H9 (cell line): ENCODE measurements around the gene RABIF. TPM values are rescaled to one million over a fixed set of nuclear protein-coding genes. Genes with fewer than 3 reads are reported as not detected.

Source experiments
- DNase-seq: peaks from one replicate; pipeline ENCODE4 v3.0.0-alpha.2; 2017
- H2AFZ ChIP-seq: one replicate; pipeline ENCODE4 v1.6.1; 2013; ENCODE audit warnings: mild to moderate bottlenecking, low read length, control low read depth, moderate library complexity
- H2AK5ac ChIP-seq: 2 replicates; pipeline ENCODE4 v1.6.1; 2013; ENCODE audit warnings: low read length, control low read depth, mixed read lengths; ENCODE audit not compliant: insufficient read length
- H2BK120ac ChIP-seq: one replicate; pipeline ENCODE4 v1.6.1; 2013; ENCODE audit warnings: low read depth, mild to moderate bottlenecking, low read length, control low read depth, inconsistent platforms; ENCODE audit not compliant: poor library complexity, severe bottlenecking
- H2BK12ac ChIP-seq: 2 replicates; pipeline ENCODE4 v1.6.1; 2013; ENCODE audit warnings: low read length, control low read depth, mixed read lengths, low read depth; ENCODE audit not compliant: insufficient read length
- H2BK15ac ChIP-seq: 2 replicates; pipeline ENCODE4 v1.6.1; 2013; ENCODE audit warnings: low read depth, low read length, control low read depth
- H2BK20ac ChIP-seq: one replicate; pipeline ENCODE4 v1.6.1; 2013; ENCODE audit warnings: low read depth, mild to moderate bottlenecking, low read length, control low read depth, inconsistent platforms; ENCODE audit not compliant: poor library complexity, severe bottlenecking
- H2BK5ac ChIP-seq: 2 replicates; pipeline ENCODE4 v1.6.1; 2013; ENCODE audit warnings: low read length, control low read depth, mixed read lengths; ENCODE audit not compliant: insufficient read length
- H3K14ac ChIP-seq: 2 replicates; pipeline ENCODE4 v1.6.1; 2013; ENCODE audit warnings: low read length, control low read depth; ENCODE audit not compliant: insufficient read depth
- H3K18ac ChIP-seq: 2 replicates; pipeline ENCODE4 v1.6.1; 2013; ENCODE audit warnings: low read depth, mild to moderate bottlenecking, mixed read lengths, low read length, control low read depth; ENCODE audit not compliant: insufficient read length
- H3K23ac ChIP-seq: 2 replicates; pipeline ENCODE4 v1.6.1; 2013; ENCODE audit warnings: low read length, control low read depth, mixed read lengths, low read depth; ENCODE audit not compliant: insufficient read length
- H3K23me2 ChIP-seq: 2 replicates; pipeline ENCODE4 v1.6.1; 2013; ENCODE audit warnings: low read depth, mild to moderate bottlenecking, mixed read lengths, low read length, control low read depth; ENCODE audit not compliant: insufficient read length, poor library complexity, severe bottlenecking
- H3K27ac ChIP-seq: 2 replicates; pipeline ENCODE4 v1.5.1; 2013; ENCODE audit warnings: low read length, control low read depth, mixed read lengths, low read depth; ENCODE audit not compliant: insufficient read length
- H3K27me3 ChIP-seq: 2 replicates; pipeline ENCODE4 v1.6.1; 2013; ENCODE audit warnings: low read length, control low read depth, inconsistent platforms; ENCODE audit not compliant: insufficient read depth
- H3K4ac ChIP-seq: 2 replicates; pipeline ENCODE4 v1.6.1; 2013; ENCODE audit warnings: low read depth, mild to moderate bottlenecking, control low read depth, inconsistent platforms, low read length, moderate library complexity
- H3K4me1 ChIP-seq: 2 replicates; pipeline ENCODE4 v1.6.1; 2013; ENCODE audit warnings: low read length, control low read depth, inconsistent platforms; ENCODE audit not compliant: insufficient read depth
- H3K4me2 ChIP-seq: 2 replicates; pipeline ENCODE4 v1.6.1; 2013; ENCODE audit warnings: low read length, control low read depth, mixed read lengths; ENCODE audit not compliant: insufficient read length, insufficient read depth
- H3K56ac ChIP-seq: 2 replicates; pipeline ENCODE4 v1.6.1; 2013; ENCODE audit warnings: low read depth, mild to moderate bottlenecking, mixed read lengths, low read length, control low read depth; ENCODE audit not compliant: insufficient read length
- H3K79me1 ChIP-seq: 2 replicates; pipeline ENCODE4 v1.6.1; 2013; ENCODE audit warnings: low read depth, mild to moderate bottlenecking, moderate library complexity, low read length, control low read depth, inconsistent platforms; ENCODE audit not compliant: insufficient read depth, poor library complexity, severe bottlenecking
- H3K79me2 ChIP-seq: 2 replicates; pipeline ENCODE4 v1.6.1; 2013; ENCODE audit warnings: low read length, control low read depth, inconsistent platforms; ENCODE audit not compliant: insufficient read depth
- H3K9ac ChIP-seq: 2 replicates; pipeline ENCODE4 v1.6.1; 2013; ENCODE audit warnings: low read length, control low read depth, mixed read lengths; ENCODE audit not compliant: insufficient read length; ENCODE audit errors: extremely low read depth
- H3K9me3 ChIP-seq: one replicate; pipeline ENCODE4 v1.6.1; 2013; ENCODE audit warnings: low read depth, low read length, inconsistent platforms; ENCODE audit not compliant: control insufficient read depth
- H3T11ph ChIP-seq: one replicate; pipeline ENCODE4 v1.6.1; 2013; ENCODE audit warnings: mild to moderate bottlenecking, low read length, control low read depth, inconsistent platforms
- H4K20me1 ChIP-seq: one replicate; pipeline ENCODE4 v1.6.1; 2013; ENCODE audit not compliant: control insufficient read depth, insufficient read length, insufficient read depth
- H4K5ac ChIP-seq: 2 replicates; pipeline ENCODE4 v1.6.1; 2013; ENCODE audit warnings: low read depth, mild to moderate bottlenecking, mixed read lengths, low read length, control low read depth; ENCODE audit not compliant: insufficient read length
- H4K8ac ChIP-seq: replicated peaks from 2 replicates; pipeline ENCODE4 v1.6.1; 2013; ENCODE audit warnings: low read length, control low read depth, mixed read lengths, low read depth; ENCODE audit not compliant: insufficient read length
- H4K91ac ChIP-seq: 2 replicates; pipeline ENCODE4 v1.6.1; 2013; ENCODE audit warnings: low read depth, mild to moderate bottlenecking, moderate library complexity, mixed read lengths, low read length, control low read depth; ENCODE audit not compliant: insufficient read length
- H3K27ac Mint-ChIP-seq, 3 experiments: 2 replicates in 2 of 3; 3 replicates in 1 of 3; pipeline ENCODE4 v1.8.0; 2020 to 2021; ENCODE audit warnings: mixed read lengths in 3 of 3, mild to moderate bottlenecking in 1 of 3, moderate library complexity in 1 of 3
- H3K27me3 Mint-ChIP-seq: 2 replicates; pipeline ENCODE4 v1.8.0; 2021; ENCODE audit warnings: low read depth, mild to moderate bottlenecking, moderate library complexity, mixed read lengths
- H3K36me3 Mint-ChIP-seq, 3 experiments: 2 replicates in 2 of 3; 3 replicates in 1 of 3; pipeline ENCODE4 v1.8.0; 2020 to 2021; ENCODE audit warnings: low read depth in 3 of 3, mixed read lengths in 3 of 3; ENCODE audit not compliant: insufficient read depth in 1 of 3
- H3K4me1 Mint-ChIP-seq, 2 experiments: 2 replicates each; pipeline ENCODE4 v1.8.0; 2020; ENCODE audit warnings: mixed read lengths in 2 of 2
- H3K4me3 Mint-ChIP-seq, 2 experiments: 2 replicates in 1 of 2; 3 replicates in 1 of 2; pipeline ENCODE4 v1.8.0; 2020 to 2021; ENCODE audit warnings: mild to moderate bottlenecking in 2 of 2, mixed read lengths in 2 of 2, moderate library complexity in 1 of 2
- H3K9me3 Mint-ChIP-seq, 2 experiments: 2 replicates in 1 of 2; 3 replicates in 1 of 2; pipeline ENCODE4 v1.8.0; 2020; ENCODE audit warnings: mild to moderate bottlenecking in 2 of 2, mixed read lengths in 2 of 2, moderate library complexity in 1 of 2
- CTCF ChIP-seq: fragments of 200-600 bp; sonication (generic); conservative IDR thresholded peaks from 3 replicates; pipeline ENCODE4 v1.8.0; 2021; ENCODE audit warnings: antibody characterized with exemption, mild to moderate bottlenecking
- WGBS: extraction: QIAGEN DNeasy Blood & Tissue Kit; methylation state at CpG from one replicate; pipeline ENCODE4 v1.1.7; 2013; ENCODE audit warnings: missing lambda C conversion rate, low lambda C conversion rate, mixed read lengths; ENCODE audit not compliant: insufficient read length; ENCODE audit errors: extremely low coverage; 5-methylcytosine and 5-hydroxymethylcytosine counted together
- total RNA-seq: library from RNA; stranded (reverse); gene quantifications from 2 replicates; pipeline ENCODE4 v1.2.1, GENCODE V29; 2021

RABIF gene
- total RNA-seq, 1 experiment from 2014 or later: 8.3 TPM

- Histone ChIP-seq H3K79me2 (peaks cover 3% of the 10 kb centered on the region; the same call in 1 of the 2 replicates), H3K9ac (peak overlapping the region; percentile 89), H3K14ac (peak overlapping the region; percentile 98), H3K4me1 (0 out of 2 replicates have a peak, but pooled peaks cover 2% of the 10 kb centered on the region), H4K8ac (no peak overlapping the region), H2BK120ac (peak overlapping the region; percentile 64), H2BK12ac (no peak overlapping the region), H2AK5ac (no peak overlapping the region), H3K4me2 (peak overlapping the region; percentile 80), H4K20me1 (no peaks in the 10 kb centered on the region), H3K9me3 (no peaks in the 10 kb centered on the region), H2BK5ac (no peak overlapping the region), H3K18ac (peak overlapping the region; percentile 98), H3K23me2 (peaks cover 4% of the 10 kb centered on the region), H3K27ac (peak overlapping the region; percentile 17), H3K79me1 (peaks cover 11% of the 10 kb centered on the region), H2BK15ac (no peak overlapping the region), H4K91ac (no peak overlapping the region), H4K5ac (no peak overlapping the region), H3K27me3 (no peaks in the 10 kb centered on the region; the same call in 1 of the 2 replicates), H3K23ac (no peak overlapping the region), H3K4ac (peak overlapping the region; percentile 13; the same call in 1 of the 2 replicates), H3K56ac (no peak overlapping the region), H2BK20ac (no peak overlapping the region), H3T11ph (peak overlapping the region; percentile 46), H2AFZ (no peak overlapping the region)
- TF ChIP-seq CTCF: no peak
- Mint-ChIP-seq H3K4me3 (peak overlapping the region; percentile 93 to 98), H3K27me3 (no peaks in the 10 kb centered on the region), H3K27ac (peak overlapping the region; percentile 95 to 99 (median 96)), H3K9me3 (no peaks in the 10 kb centered on the region), H3K4me1 (peaks cover 17 to 21% of the 10 kb centered on the region in 2 experiments), H3K36me3 (peaks cover 14 to 30% (median 29%) of the 10 kb centered on the region in 3 experiments; a peak in 6 of 7 replicates)
- no CpG with 5 or more reads among the region's 50 CpGs for WGBS
- DNase-seq: peak; percentile 93
These were observed 28.1 kb downstream of the RABIF start for GRCh38 chr1:202860744-202861419.
